GM12892 (cell line): ENCODE results near the gene SLC8B1.

Source experiments
- POLR2A ChIP-seq: IDR thresholded peaks from 2 replicates; pipeline ENCODE4 v1.6.1; 2011; ENCODE audit warnings: low read depth, low read length, control low read depth
- POLR2AphosphoS5 ChIP-seq: IDR thresholded peaks from 2 replicates; pipeline ENCODE4 v1.6.1; 2011; ENCODE audit warnings: low read depth, low read length, control low read depth

GRCh38 chr12:113332688-113333417 lies 2.1 kb downstream of the SLC8B1 start:
- no peak for TF ChIP-seq POLR2A
- no peak for TF ChIP-seq POLR2AphosphoS5
